MV-4-11 (cell line): Measurements from ENCODE around the gene ADGRV1.
"Not testable (repeated sequence)": the region's sequence is repeated elsewhere in the genome, so short reads cannot be mapped to it uniquely, and the experiment has no call there.

Source experiments
- DNase-seq: peaks from one replicate; lab custom pipeline; 2025; lab: John Stamatoyannopoulos, UW

ADGRV1 gene

GRCh38 chr5:90654215-90654614 lies 95.6 kb downstream of the ADGRV1 start:
- DNase-seq: no peak

GRCh38 chr5:90655423-90655822 lies 96.8 kb downstream of the ADGRV1 start:
- DNase-seq: no peak

- DNase-seq: no peak
Measured at GRCh38 chr5:90657030-90657429, 98.4 kb downstream of the ADGRV1 start.

GRCh38 chr5:90657788-90658187 lies 99.2 kb downstream of the ADGRV1 start:
- no peak for DNase-seq

- no peak for DNase-seq
Measured at GRCh38 chr5:90658620-90659019, 100.0 kb downstream of the ADGRV1 start.

GRCh38 chr5:90668079-90668565 lies 109.5 kb downstream of the ADGRV1 start:
- DNase-seq: not testable (repeated sequence)

- no peak for DNase-seq
Measured at GRCh38 chr5:90675222-90675621, 116.6 kb downstream of the ADGRV1 start.

GRCh38 chr5:90680921-90681563 lies 122.4 kb downstream of the ADGRV1 start:
- DNase-seq: no peak

GRCh38 chr5:90682278-90682677 lies 123.7 kb downstream of the ADGRV1 start:
- DNase-seq: no peak

GRCh38 chr5:90685425-90686022 lies 126.9 kb downstream of the ADGRV1 start:
- no peak for DNase-seq

GRCh38 chr5:90686363-90686762 lies 127.8 kb downstream of the ADGRV1 start:
- DNase-seq: not testable (repeated sequence)

- DNase-seq: not testable (repeated sequence)
Measured at GRCh38 chr5:90687458-90687857, 128.9 kb downstream of the ADGRV1 start.

GRCh38 chr5:90689064-90689463 lies 130.5 kb downstream of the ADGRV1 start:
- no peak for DNase-seq

- no peak for DNase-seq
Measured at GRCh38 chr5:90690307-90690706, 131.7 kb downstream of the ADGRV1 start.

GRCh38 chr5:90691533-90691932 lies 132.9 kb downstream of the ADGRV1 start:
- no peak for DNase-seq

GRCh38 chr5:90696153-90696552 lies 137.6 kb downstream of the ADGRV1 start:
- peak; percentile 46 for DNase-seq

GRCh38 chr5:90700299-90700698 lies 141.7 kb downstream of the ADGRV1 start:
- no peak for DNase-seq

- DNase-seq: no peak
Measured at GRCh38 chr5:90703932-90704331, 145.3 kb downstream of the ADGRV1 start.

GRCh38 chr5:90707698-90708097 lies 149.1 kb downstream of the ADGRV1 start:
- no peak for DNase-seq

- DNase-seq: no peak
Measured at GRCh38 chr5:90709323-90710155, 150.9 kb downstream of the ADGRV1 start.

- no peak for DNase-seq
Measured at GRCh38 chr5:90718387-90718786, 159.8 kb downstream of the ADGRV1 start.

- DNase-seq: no peak
Measured at GRCh38 chr5:90739567-90739966, 181.0 kb downstream of the ADGRV1 start.

GRCh38 chr5:90740244-90740799 lies 181.7 kb downstream of the ADGRV1 start:
- no peak for DNase-seq
